Measurements from ENCODE around the gene UCK1. TPM values are rescaled to one million over a fixed set of nuclear protein-coding genes. Genes with fewer than 3 reads are reported as not detected.

UCK1 gene
- total RNA-seq, result 24.6 and 37.4 TPM in 2 replicates

DNA sequence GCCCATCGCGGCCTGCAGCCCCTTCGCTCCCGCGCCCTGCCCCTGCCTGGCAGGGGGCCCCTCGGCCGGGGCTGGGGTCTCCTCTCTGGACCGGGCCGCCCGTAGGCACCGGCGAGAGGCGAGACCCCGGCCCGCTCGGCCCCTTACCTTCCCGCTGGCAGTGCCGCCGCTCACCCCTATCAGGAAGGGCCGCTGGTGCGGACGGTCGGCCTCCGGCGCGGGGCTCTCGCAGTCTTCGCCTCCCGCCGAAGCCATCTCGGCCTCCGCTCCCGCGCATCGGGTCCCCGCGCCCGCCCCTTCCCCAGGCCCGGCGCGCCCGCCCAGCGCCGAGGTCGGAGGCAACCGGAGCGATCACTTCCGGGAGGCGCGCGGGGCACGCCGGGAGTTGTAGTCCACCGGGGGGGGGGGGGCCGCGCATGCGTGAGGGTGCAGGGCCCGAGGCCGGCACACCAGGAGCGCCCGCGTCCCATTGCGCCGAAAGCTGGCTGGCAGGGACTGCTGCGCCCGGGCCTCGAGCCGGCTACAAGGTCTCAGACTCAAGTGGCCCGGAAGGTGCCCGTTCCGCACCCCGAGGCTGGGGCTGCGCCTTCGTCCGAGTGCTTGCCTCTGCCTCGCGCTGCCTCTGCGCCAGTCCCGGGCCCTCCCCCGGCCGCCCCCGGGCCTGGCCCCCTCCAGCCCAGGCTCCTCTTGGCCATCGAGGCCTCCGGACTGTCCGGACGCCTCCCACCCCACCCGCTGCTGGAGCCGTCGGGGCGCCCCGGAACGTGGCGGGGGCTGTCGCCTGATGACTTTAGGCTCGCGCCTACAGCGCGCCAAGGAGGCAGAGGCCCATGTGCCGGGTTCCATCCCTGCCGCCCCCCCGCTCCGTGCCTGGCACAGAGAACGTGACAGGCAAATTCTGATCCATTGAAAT is at the start of gene UCK1:
TSS of gene UCK1 (minus strand) at position 344 of the 913 bp plus-strand sequence. CDS start at position 255, 89 bp downstream.

DNA sequence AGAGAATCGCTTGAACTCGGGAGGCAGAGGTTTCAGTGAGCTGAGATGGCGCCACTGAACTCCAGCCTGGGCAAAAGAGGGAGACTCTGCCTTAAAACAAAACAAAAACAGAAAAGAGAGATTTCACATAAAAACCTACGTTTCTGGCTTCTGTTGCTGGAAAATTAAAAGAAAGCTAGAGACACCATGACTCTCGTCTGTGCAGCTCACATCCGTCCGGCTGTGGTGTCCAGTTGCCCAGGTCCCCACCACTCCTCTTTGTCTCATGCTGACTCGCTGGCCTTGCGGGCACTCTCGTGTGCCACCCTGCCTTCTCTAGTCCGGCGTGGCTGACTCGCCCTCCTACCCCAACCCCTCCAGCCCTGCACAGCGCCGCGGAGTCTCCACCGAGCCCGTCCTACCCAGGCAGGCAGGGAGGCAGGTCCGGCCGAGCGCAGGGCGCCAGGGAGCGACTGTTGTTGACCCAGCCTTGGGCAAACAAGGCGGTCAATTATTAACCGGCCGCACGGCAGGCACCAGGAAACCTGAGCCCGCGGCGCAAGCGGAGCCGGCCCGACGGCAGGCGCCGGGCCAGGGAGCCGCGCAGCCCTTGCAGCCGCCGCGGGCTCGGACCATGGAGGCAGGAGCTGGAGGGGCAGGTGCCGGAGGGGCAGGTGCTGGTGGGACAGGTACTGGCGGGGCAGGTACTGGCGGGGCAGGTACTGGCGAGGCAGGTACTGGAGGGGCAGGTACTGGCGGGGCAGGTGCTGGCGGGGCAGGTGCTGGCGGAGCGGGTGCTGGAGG is 14.1 kb upstream of the UCK1 start, which contains the start of gene PRRT1B:
TSS of gene PRRT1B (plus strand) at position 521 of the 783 bp plus-strand sequence. CDS start at position 614, 93 bp downstream.

DNA sequence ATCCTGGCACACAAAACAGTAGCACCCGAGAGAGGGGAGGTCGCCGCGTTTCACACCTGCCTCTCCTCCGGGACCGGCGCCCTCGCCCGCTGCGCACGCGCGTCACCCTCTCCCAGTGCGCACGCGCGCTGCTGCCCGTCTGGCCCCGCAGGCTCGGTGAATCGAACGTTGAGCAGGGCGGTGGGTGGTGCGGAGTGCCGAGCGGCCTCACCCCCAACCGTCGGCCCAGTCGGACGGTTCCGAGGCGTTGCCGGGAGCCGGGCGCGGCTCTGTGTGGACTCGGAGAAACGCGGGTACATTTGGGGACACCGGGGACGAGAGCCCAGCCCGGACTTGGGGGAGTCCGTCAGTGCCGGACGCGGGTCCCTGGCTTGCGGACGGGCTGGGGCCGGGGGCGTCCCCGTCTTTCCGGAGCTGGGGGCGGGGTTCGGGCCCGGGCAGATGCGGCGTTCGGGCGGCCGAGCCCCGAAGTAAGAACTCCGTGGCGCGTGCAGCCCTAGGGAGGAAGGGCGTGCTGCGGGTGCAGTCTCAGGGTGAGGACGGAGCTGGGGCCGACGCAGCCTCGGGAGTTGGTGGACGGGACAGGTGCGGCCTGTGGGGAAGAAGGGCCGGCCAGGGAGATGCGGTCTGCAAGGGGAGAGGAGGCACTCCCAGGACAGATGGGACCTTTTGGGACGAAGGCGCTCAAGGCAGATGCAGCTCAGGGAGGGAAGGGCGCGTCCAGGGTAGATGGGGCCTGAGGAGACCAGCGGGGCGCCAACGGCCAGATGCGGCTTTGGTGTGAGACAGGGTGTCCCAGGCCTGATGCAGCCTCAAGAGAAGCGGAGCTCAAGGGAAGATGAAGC is 28.1 kb downstream of the UCK1 start, which contains the start of gene POMT1:
TSS of gene POMT1 (plus strand) at position 138 of the 845 bp plus-strand sequence. CDS start 1,301 bp downstream, outside the sequence.

Other genes starting within 250 kb of the UCK1 start
- 4.5 and 5.1 TPM in 2 replicates for gene PLPP7, start 241.5 kb downstream of the UCK1 start, total RNA-seq
- gene PRRC2B, start 137.2 kb downstream of the UCK1 start, total RNA-seq, result 65.2 and 76.7 TPM in 2 replicates
- 19.9 and 38.7 TPM in 2 replicates for gene POMT1, start 28.3 kb downstream of the UCK1 start, total RNA-seq
- not detected in 2 replicates for gene PRRT1B, start 14.3 kb upstream of the UCK1 start, total RNA-seq
- gene RAPGEF1, start 208.8 kb upstream of the UCK1 start, total RNA-seq, result 16.5 and 22.6 TPM in 2 replicates

Data from epithelial cell of alveolus of lung (primary cell).